ENCODE results near the gene SLC34A2.

SLC34A2 gene

DNA sequence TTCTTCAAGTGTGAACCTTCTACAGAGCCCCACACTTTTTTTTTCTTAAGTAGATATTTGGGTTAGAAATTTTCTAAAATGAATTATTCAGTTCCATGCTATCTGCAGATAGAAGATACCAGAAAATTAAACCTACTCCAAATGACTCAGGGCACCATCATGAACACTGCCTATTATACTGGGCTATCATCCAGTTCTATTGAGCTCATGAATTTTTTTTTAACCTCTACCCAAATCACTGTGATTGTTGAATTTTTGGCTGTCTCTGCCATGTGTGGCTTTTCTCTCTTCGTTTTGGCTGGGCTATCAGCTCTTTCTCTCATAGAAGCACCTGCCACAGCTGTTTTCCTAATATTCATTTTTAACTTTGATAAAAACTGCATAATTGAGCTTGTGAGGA lies 31.0 kb upstream of the SLC34A2 start:
- Histone ChIP-seq H3K27ac (no peak overlapping the region), H3K4me3 (ENCODE audit: low read depth, low read length) (no peak overlapping the region), H3K9me3 (ENCODE audit: severe bottlenecking) (no peaks in the 10 kb centered on the region), H3K36me3 (no peaks in the 10 kb centered on the region), H3K27me3 (ENCODE audit: insufficient read depth, low read depth, severe bottlenecking) (no peaks in the 10 kb centered on the region)
- DNase-seq = no peak
- TF ChIP-seq, protein P1, sequence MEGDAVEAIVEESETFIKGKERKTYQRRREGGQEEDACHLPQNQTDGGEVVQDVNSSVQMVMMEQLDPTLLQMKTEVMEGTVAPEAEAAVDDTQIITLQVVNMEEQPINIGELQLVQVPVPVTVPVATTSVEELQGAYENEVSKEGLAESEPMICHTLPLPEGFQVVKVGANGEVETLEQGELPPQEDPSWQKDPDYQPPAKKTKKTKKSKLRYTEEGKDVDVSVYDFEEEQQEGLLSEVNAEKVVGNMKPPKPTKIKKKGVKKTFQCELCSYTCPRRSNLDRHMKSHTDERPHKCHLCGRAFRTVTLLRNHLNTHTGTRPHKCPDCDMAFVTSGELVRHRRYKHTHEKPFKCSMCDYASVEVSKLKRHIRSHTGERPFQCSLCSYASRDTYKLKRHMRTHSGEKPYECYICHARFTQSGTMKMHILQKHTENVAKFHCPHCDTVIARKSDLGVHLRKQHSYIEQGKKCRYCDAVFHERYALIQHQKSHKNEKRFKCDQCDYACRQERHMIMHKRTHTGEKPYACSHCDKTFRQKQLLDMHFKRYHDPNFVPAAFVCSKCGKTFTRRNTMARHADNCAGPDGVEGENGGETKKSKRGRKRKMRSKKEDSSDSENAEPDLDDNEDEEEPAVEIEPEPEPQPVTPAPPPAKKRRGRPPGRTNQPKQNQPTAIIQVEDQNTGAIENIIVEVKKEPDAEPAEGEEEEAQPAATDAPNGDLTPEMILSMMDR (IDR thresholded peaks at IDR 0.05; ENCODE audit: low read depth, low read length) = no peak

DNA sequence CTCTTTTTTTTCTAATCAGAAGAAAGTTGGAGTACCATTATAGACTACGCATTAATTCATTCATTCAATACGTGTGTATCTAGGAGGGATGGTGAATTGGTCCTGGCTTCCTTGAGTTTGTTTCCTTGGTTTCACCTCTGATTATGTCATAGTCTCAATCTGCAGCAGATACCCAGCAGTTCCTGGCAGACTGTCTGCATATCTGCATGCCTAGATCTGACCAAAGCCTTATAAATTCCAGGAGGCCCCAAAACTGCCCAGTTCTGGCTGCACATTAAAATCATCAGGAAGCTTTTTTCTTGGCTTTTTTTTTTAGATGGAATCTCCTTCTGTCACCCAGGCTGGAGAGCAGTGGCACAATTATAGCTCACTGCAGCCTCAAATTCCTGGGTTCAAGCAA lies 27.2 kb upstream of the SLC34A2 start:
- TF ChIP-seq, protein P1 (IDR thresholded peaks at IDR 0.05; ENCODE audit: low read depth, low read length) = no peak
- Histone ChIP-seq H3K27me3 (ENCODE audit: insufficient read depth, low read depth, severe bottlenecking) (no peaks in the 10 kb centered on the region), H3K4me3 (ENCODE audit: low read depth, low read length) (no peak overlapping the region), H3K9me3 (ENCODE audit: severe bottlenecking) (no peaks in the 10 kb centered on the region), H3K27ac (no peak overlapping the region), H3K36me3 (no peaks in the 10 kb centered on the region)
- no peak for DNase-seq

DNA sequence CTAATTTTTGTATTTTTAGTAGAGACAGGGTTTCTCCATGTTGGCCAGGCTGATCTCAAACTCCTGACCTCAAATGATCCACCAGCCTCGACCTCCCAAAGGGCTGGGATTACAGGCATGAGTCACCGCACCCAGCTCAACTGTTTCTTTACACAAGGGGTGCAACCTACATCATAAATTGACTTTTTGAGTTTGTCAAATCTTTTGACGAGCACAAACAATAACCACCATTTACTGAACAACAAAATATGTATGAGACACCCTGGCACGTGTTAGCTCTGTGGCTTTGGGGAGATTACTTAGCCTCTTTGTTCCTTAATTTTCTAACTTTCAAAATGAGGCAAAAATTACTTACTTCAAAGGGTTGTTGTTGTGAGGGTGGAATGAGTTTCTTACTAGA lies 23.5 kb upstream of the SLC34A2 start:
- H3K27me3 ChIP-seq (ENCODE audit: insufficient read depth, low read depth, severe bottlenecking) = no peaks in the 10 kb centered on the region
- no peak overlapping the region for H3K4me3 ChIP-seq (ENCODE audit: low read depth, low read length)
- H3K27ac ChIP-seq = no peak overlapping the region
- TF ChIP-seq, protein P1 (IDR thresholded peaks at IDR 0.05; ENCODE audit: low read depth, low read length) = no peak
- H3K36me3 ChIP-seq = no peaks in the 10 kb centered on the region
- no peak for DNase-seq
- no peaks in the 10 kb centered on the region for H3K9me3 ChIP-seq (ENCODE audit: severe bottlenecking)

DNA sequence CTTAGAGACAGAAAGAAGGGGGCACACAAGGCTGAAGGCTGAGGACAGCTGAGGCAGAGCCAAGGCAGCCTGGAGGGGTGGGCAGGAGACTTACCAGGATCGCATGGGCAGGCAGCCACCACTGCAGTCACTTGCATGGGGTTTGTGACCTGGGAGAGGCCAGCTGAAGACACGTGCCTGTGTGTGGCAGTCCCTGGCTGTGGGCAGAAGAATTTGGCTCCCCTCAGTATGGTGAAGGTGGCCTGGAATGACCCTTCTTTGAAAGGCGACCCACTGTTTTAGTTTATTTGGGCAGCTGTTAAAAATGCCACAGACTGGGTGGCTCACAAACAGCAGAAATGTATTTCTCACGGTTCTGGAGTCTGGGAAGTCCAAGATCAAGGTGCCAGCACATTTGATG lies 22.1 kb upstream of the SLC34A2 start:
- Histone ChIP-seq H3K27me3 (ENCODE audit: insufficient read depth, low read depth, severe bottlenecking) (no peaks in the 10 kb centered on the region), H3K4me3 (ENCODE audit: low read depth, low read length) (no peak overlapping the region), H3K27ac (no peak overlapping the region), H3K36me3 (no peaks in the 10 kb centered on the region), H3K9me3 (ENCODE audit: severe bottlenecking) (no peaks in the 10 kb centered on the region)
- TF ChIP-seq, protein P1 (IDR thresholded peaks at IDR 0.05; ENCODE audit: low read depth, low read length) = no peak
- DNase-seq = no peak

DNA sequence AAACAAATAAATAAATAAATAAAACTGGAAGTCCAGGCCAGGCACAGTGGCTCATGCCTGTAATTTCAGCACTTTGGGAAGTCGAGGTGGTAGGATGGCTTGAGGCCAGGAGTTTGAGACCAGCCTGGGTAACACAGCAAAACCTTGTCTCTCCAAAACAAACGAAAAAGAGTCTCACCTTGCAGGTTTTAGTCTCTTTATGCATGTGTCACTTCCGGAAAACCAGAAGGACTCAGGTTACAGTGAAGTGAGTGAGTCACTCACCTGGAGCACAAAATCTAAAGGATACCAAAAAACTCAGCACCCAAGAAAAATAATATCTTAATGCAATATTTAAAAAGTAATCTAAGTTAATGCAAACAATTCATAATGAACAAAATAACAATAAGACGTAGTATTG lies 20.1 kb upstream of the SLC34A2 start:
- H3K36me3 ChIP-seq = no peaks in the 10 kb centered on the region
- H3K9me3 ChIP-seq (ENCODE audit: severe bottlenecking) = no peaks in the 10 kb centered on the region
- no peaks in the 10 kb centered on the region for H3K27me3 ChIP-seq (ENCODE audit: insufficient read depth, low read depth, severe bottlenecking)
- TF ChIP-seq, protein P1 (IDR thresholded peaks at IDR 0.05; ENCODE audit: low read depth, low read length) = no peak
- no peak overlapping the region for H3K4me3 ChIP-seq (ENCODE audit: low read depth, low read length)
- H3K27ac ChIP-seq = no peak overlapping the region
- no peak for DNase-seq

DNA sequence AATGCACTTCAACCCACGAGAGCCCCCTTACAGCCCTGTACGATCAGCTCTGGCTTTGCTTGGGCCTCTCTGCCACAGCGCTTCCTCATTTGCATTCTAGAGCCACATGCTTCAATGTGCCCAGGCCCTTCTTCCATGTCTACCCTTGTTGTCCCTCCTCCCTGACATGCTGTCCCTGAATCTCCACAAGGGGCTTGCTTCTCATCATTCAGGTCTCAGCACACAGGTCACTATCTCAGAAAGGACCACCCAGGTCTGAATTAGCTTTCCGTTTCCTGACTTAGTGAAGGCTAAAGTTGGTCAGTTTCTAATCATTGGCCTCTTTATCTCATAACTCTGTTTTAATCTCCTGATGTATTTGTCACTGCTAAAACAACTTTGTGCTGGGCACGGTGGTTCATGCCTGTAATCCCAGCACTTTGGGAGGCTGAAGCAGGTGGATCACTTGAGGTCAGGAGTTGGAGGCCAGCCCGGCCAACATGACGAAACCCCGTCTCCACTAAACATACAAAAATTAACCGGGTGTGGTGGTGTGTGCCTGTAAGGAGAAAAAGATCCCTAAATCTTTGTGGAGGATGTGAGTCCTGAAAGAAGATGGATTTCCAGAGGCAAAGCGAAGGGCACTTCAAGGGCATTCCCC lies 17.9 kb upstream of the SLC34A2 start:
- Histone ChIP-seq H3K36me3 (no peaks in the 10 kb centered on the region), H3K27me3 (ENCODE audit: insufficient read depth, low read depth, severe bottlenecking) (no peaks in the 10 kb centered on the region), H3K4me3 (ENCODE audit: low read depth, low read length) (no peak overlapping the region), H3K27ac (no peak overlapping the region), H3K9me3 (ENCODE audit: severe bottlenecking) (no peaks in the 10 kb centered on the region)
- DNase-seq = no peak
- TF ChIP-seq, protein P1 (IDR thresholded peaks at IDR 0.05; ENCODE audit: low read depth, low read length) = 0 out of 2 replicates have a peak, but pooled peaks have one; percentile 6
